CD14-positive monocyte (primary cell): ENCODE measurements around the gene UBE2L5. TPM values are rescaled to one million over a fixed set of nuclear protein-coding genes. Genes with fewer than 3 reads are reported as not detected.
A peak's percentile ranks its signal among the peaks of the same experiment; 100 is the strongest.

Experiments
- DNase-seq, 3 donors: peaks; one replicate each; pipeline ENCODE4 v3.0.0-alpha.2; 2011 to 2022
- H2AFZ ChIP-seq: 2 replicates; pipeline ENCODE4 v1.6.0; 2012; ENCODE audit warnings: mild to moderate bottlenecking, low read depth, low read length, inconsistent platforms; ENCODE audit not compliant: insufficient read depth, poor library complexity, severe bottlenecking
- H3K27ac ChIP-seq, 2 donors: 1 replicate in 1 of 2; 2 replicates in 1 of 2; pipeline ENCODE4 v1.5.1; 2012 to 2013; ENCODE audit warnings: low read length in 2 of 2, control low read depth in 1 of 2, inconsistent platforms in 1 of 2, low read depth in 1 of 2, mild to moderate bottlenecking in 1 of 2
- H3K27me3 ChIP-seq, 2 donors: one replicate each; pipeline versions ENCODE4 v1.6.0 to v1.6.1; 2011 to 2013; ENCODE audit warnings: low read length in 2 of 2; ENCODE audit not compliant: control insufficient read depth in 2 of 2, insufficient read depth in 2 of 2
- H3K36me3 ChIP-seq, 2 donors: replicated peaks in 1 of 2; 1 replicate in 1 of 2; 2 replicates in 1 of 2; pipeline versions ENCODE4 v1.5.1 to v1.6.1; 2012 to 2013; ENCODE audit warnings: low read length in 2 of 2, control low read depth in 1 of 2, inconsistent platforms in 1 of 2, mild to moderate bottlenecking in 1 of 2; ENCODE audit not compliant: insufficient read depth in 2 of 2, control insufficient read depth in 1 of 2
- H3K4me1 ChIP-seq, 2 donors: 1 replicate in 1 of 2; 2 replicates in 1 of 2; pipeline versions ENCODE4 v1.5.1 to v1.6.1; 2012 to 2013; ENCODE audit warnings: low read length in 2 of 2, control low read depth in 1 of 2, inconsistent platforms in 1 of 2, mild to moderate bottlenecking in 1 of 2, moderate library complexity in 1 of 2; ENCODE audit not compliant: insufficient read depth in 2 of 2, control insufficient read depth in 1 of 2
- H3K4me2 ChIP-seq: replicated peaks from 2 replicates; pipeline ENCODE3; 2012; ENCODE audit warnings: low read length, moderate library complexity, mild to moderate bottlenecking; ENCODE audit not compliant: poor library complexity, severe bottlenecking; ENCODE audit errors: extremely low read depth
- H3K4me3 ChIP-seq, 3 experiments: fragments of 200-600 bp in 1 of 3; sonication (generic) in 1 of 3; replicated peaks in 1 of 3; 1 replicate in 2 of 3; 2 replicates in 1 of 3; pipeline ENCODE4 v1.5.1; 2011 to 2013; ENCODE audit warnings: low read length in 3 of 3, mild to moderate bottlenecking in 3 of 3, control low read depth in 2 of 3, low read depth in 2 of 3, inconsistent platforms in 1 of 3, moderate library complexity in 1 of 3
- H3K79me2 ChIP-seq: 2 replicates; pipeline ENCODE4 v1.6.0; 2012; ENCODE audit warnings: mild to moderate bottlenecking, control low read depth, inconsistent platforms, low read length, moderate library complexity; ENCODE audit not compliant: insufficient read depth
- H3K9ac ChIP-seq: 2 replicates; pipeline ENCODE4 v1.6.0; 2017; ENCODE audit warnings: low read length, mild to moderate bottlenecking; ENCODE audit not compliant: insufficient read depth, poor library complexity, severe bottlenecking
- H3K9me3 ChIP-seq, 2 donors: replicated peaks in 1 of 2; 1 replicate in 1 of 2; 2 replicates in 1 of 2; pipeline versions ENCODE4 v1.5.1 to v1.6.1; 2012 to 2013; ENCODE audit warnings: low read length in 2 of 2, control low read depth in 1 of 2; ENCODE audit not compliant: control insufficient read depth in 1 of 2, insufficient read depth in 1 of 2
- H4K20me1 ChIP-seq: 2 replicates; pipeline ENCODE4 v1.6.0; 2012; ENCODE audit warnings: mild to moderate bottlenecking, low read length, control low read depth, moderate library complexity; ENCODE audit not compliant: insufficient read depth
- H3K27ac Mint-ChIP-seq, 7 donors: one replicate each; pipeline ENCODE4 v1.8.0; 2020; ENCODE audit warnings: mild to moderate bottlenecking in 7 of 7, mixed read lengths in 7 of 7, moderate library complexity in 6 of 7, inconsistent platforms in 2 of 7
- H3K27me3 Mint-ChIP-seq, 3 donors: one replicate each; pipeline ENCODE4 v1.8.0; 2021 to 2022; ENCODE audit warnings: low read depth in 3 of 3, mild to moderate bottlenecking in 3 of 3, mixed read lengths in 3 of 3, moderate library complexity in 3 of 3, inconsistent platforms in 1 of 3
- H3K36me3 Mint-ChIP-seq, 2 donors: one replicate each; pipeline ENCODE4 v1.8.0; 2020; ENCODE audit warnings: mixed read lengths in 2 of 2, inconsistent platforms in 1 of 2, mild to moderate bottlenecking in 1 of 2
- H3K4me1 Mint-ChIP-seq: one replicate; pipeline ENCODE4 v1.8.0; 2020; ENCODE audit warnings: mild to moderate bottlenecking, mixed read lengths
- H3K4me3 Mint-ChIP-seq, 2 donors: one replicate each; pipeline ENCODE4 v1.8.0; 2020; ENCODE audit warnings: mild to moderate bottlenecking in 2 of 2, mixed read lengths in 2 of 2, moderate library complexity in 1 of 2
- H3K9me3 Mint-ChIP-seq, 7 donors: one replicate each; pipeline ENCODE4 v1.8.0; 2020 to 2022; ENCODE audit warnings: mixed read lengths in 7 of 7, mild to moderate bottlenecking in 6 of 7, moderate library complexity in 6 of 7, inconsistent platforms in 2 of 7
- WGBS: methylation state at CpG from one replicate; pipeline ENCODE4 v1.1.5; 2013; ENCODE audit warnings: missing lambda C conversion rate; ENCODE audit not compliant: insufficient coverage; 5-methylcytosine and 5-hydroxymethylcytosine counted together
- intact Hi-C, 2 donors: fragments of 100-400 bp; cut with micrococcal nuclease; formaldehyde crosslinking; loops; one replicate each; pipeline versions ENCODE4 v1.15.0 to v1.15.1; 2023
- polyA plus RNA-seq, 3 donors: library from polyadenylated mRNA; depleted of rRNA in 1 of 3; unstranded in 2 of 3; stranded (reverse) in 1 of 3; fragments of 300-500 nt in 2 of 3; fragments of >200 nt in 1 of 3; fragmentation: Illumina TruSeq in 2 of 3; gene quantifications; 1 replicate in 2 of 3; 2 replicates in 1 of 3; pipeline ENCODE4 v1.2.3, GENCODE V29; 2012 to 2021
- TF ChIP-seq, protein P1 (sequence below): fragments of 200-600 bp; IDR thresholded peaks from one replicate; pipeline ENCODE4 v1.8.0; 2022; ENCODE audit warnings: antibody characterized with exemption, mild to moderate bottlenecking

UBE2L5 gene
- polyA plus RNA-seq, 3 donors = not detected

DNA sequence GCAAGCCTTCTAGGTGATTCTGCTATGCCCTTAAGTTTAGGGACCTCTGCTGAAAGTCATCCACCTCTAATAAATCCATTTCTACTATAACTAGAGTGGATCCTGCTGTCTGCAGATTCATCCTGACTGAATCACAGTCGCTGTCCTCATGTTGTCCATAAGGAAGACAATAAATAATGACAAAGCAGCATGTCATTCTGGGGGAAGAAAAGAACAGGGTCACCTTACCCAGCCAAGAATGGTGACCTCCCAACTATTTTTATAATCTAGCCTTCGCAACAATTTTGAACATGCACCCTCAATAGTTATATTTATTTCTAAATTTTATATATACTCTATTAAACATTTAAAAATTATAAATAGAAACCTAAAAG is 45.0 kb upstream of the UBE2L5 start:
- H3K4me1 Mint-ChIP-seq = peaks cover 25% of the 10 kb centered on the region
- H2AFZ ChIP-seq = peak overlapping the region; percentile 66
- no peak overlapping the region for H3K27ac ChIP-seq

DNA sequence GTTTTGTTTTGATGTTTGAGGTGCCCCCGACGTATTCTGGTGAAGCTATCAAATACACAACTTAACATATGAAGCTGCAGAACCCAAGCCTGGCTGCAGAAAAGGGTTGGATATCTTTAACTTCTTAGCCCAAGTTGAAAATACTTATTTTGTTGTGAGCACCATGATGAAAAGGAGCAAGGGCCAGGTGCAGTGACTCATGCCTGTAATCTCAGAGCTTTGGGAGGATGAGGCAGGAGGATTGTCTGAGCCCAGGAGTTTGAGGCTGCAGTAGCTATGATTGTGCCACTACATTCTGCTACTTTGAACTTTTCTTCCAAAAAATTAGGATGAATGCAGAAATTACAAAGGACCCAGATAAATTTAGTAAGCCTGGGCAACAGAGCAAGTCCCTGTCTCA is 44.1 kb upstream of the UBE2L5 start:
- no peaks in the 10 kb centered on the region for H3K36me3 Mint-ChIP-seq
- no CpG with 5 or more reads among the region's 2 CpGs for WGBS
- Histone ChIP-seq H3K27ac (no peak overlapping the region), H3K27me3 (no peaks in the 10 kb centered on the region), H3K4me2 (no peak overlapping the region), H4K20me1 (no peaks in the 10 kb centered on the region), H3K79me2 (no peaks in the 10 kb centered on the region), H3K4me1 (peaks cover 6 to 9% of the 10 kb centered on the region in 2 donors), H3K9ac (no peak overlapping the region), H3K9me3 (no peaks in the 10 kb centered on the region), H2AFZ (no peak overlapping the region), H3K36me3 (no peaks in the 10 kb centered on the region), H3K4me3 (no peak overlapping the region)
- H3K4me1 Mint-ChIP-seq = peaks cover 29% of the 10 kb centered on the region
- H3K27me3 Mint-ChIP-seq = peaks cover 0 to 1% (median 0%) of the 10 kb centered on the region in 3 donors
- H3K4me3 Mint-ChIP-seq = no peak overlapping the region
- TF ChIP-seq, protein P1, sequence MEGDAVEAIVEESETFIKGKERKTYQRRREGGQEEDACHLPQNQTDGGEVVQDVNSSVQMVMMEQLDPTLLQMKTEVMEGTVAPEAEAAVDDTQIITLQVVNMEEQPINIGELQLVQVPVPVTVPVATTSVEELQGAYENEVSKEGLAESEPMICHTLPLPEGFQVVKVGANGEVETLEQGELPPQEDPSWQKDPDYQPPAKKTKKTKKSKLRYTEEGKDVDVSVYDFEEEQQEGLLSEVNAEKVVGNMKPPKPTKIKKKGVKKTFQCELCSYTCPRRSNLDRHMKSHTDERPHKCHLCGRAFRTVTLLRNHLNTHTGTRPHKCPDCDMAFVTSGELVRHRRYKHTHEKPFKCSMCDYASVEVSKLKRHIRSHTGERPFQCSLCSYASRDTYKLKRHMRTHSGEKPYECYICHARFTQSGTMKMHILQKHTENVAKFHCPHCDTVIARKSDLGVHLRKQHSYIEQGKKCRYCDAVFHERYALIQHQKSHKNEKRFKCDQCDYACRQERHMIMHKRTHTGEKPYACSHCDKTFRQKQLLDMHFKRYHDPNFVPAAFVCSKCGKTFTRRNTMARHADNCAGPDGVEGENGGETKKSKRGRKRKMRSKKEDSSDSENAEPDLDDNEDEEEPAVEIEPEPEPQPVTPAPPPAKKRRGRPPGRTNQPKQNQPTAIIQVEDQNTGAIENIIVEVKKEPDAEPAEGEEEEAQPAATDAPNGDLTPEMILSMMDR = no peak
- no peak for DNase-seq
- no peak overlapping the region for H3K27ac Mint-ChIP-seq
- no peaks in the 10 kb centered on the region for H3K9me3 Mint-ChIP-seq
- intact Hi-C loops = no loop called here

More for the DNA sequence above, 45.0 kb upstream of the UBE2L5 start:
- no peaks in the 10 kb centered on the region for H3K36me3 ChIP-seq
- H4K20me1 ChIP-seq = no peaks in the 10 kb centered on the region
- peaks cover 0 to 1% (median 0%) of the 10 kb centered on the region in 3 donors for H3K27me3 Mint-ChIP-seq
- intact Hi-C loops = no loop called here
- H3K9me3 Mint-ChIP-seq = no peaks in the 10 kb centered on the region
- H3K36me3 Mint-ChIP-seq = no peaks in the 10 kb centered on the region
- DNase-seq = no peak
- H3K27me3 ChIP-seq = no peaks in the 10 kb centered on the region
- H3K9ac ChIP-seq = no peak overlapping the region
- no peak overlapping the region for H3K4me2 ChIP-seq
- no CpG with 5 or more reads among the region's 2 CpGs for WGBS
- no peaks in the 10 kb centered on the region for H3K9me3 ChIP-seq
- TF ChIP-seq, protein P1 = no peak
- H3K4me3 ChIP-seq = no peak overlapping the region
- peaks cover 6 to 9% of the 10 kb centered on the region in 2 donors for H3K4me1 ChIP-seq
- no peak overlapping the region for H3K27ac Mint-ChIP-seq
- H3K79me2 ChIP-seq = no peaks in the 10 kb centered on the region
- H3K4me3 Mint-ChIP-seq = no peak overlapping the region
